ENCODE measurements around the gene ZPLD1.

Gene ZPLD1

GRCh38 chr3:102434715-102435114 lies at the start of gene ZPLD1:
ZPLD1 (plus strand) TSS chr3:102435015; CDS start chr3:102438488, 3,473 bp downstream.
- H3K4me1 ChIP-seq (ENCODE audit: insufficient read depth, low read length) = no peaks in the 10 kb centered on the region
- no peaks in the 10 kb centered on the region for H3K36me3 ChIP-seq (ENCODE audit: insufficient read depth, low read depth, low read length)

GRCh38 chr3:102390171-102390864 lies 44.5 kb upstream of the ZPLD1 start:
- Histone ChIP-seq H3K4me1 (ENCODE audit: insufficient read depth, low read length) (no peaks in the 10 kb centered on the region), H3K4me3 (ENCODE audit: low read length) (no peak overlapping the region), H3K9ac (ENCODE audit: low read depth, low read length) (no peak overlapping the region), H3K27me3 (ENCODE audit: insufficient read depth, low read length) (no peaks in the 10 kb centered on the region), H3K9me3 (ENCODE audit: insufficient read depth, low read depth, low read length) (no peaks in the 10 kb centered on the region), H3K27ac (ENCODE audit: low read length) (no peak overlapping the region), H3K36me3 (ENCODE audit: insufficient read depth, low read depth, low read length) (no peaks in the 10 kb centered on the region)

More at GRCh38 chr3:102434715-102435114, at the start of gene ZPLD1:
- Histone ChIP-seq H3K9ac (ENCODE audit: low read depth, low read length) (no peak within 1 kb of the TSS), H3K27ac (ENCODE audit: low read length) (no peak within 1 kb of the TSS), H3K4me3 (ENCODE audit: low read length) (no peak within 1 kb of the TSS), H3K9me3 (ENCODE audit: insufficient read depth, low read depth, low read length) (no peaks in the 10 kb centered on the region), H3K27me3 (ENCODE audit: insufficient read depth, low read length) (peaks cover 2% of the 10 kb centered on the region; the same call in 1 of the 2 replicates)

- Histone ChIP-seq H3K36me3 (ENCODE audit: insufficient read depth, low read depth, low read length) (no peaks in the 10 kb centered on the region), H3K27me3 (ENCODE audit: insufficient read depth, low read length) (no peaks in the 10 kb centered on the region), H3K27ac (ENCODE audit: low read length) (no peak overlapping the region), H3K9ac (ENCODE audit: low read depth, low read length) (no peak overlapping the region), H3K9me3 (ENCODE audit: insufficient read depth, low read depth, low read length) (no peaks in the 10 kb centered on the region), H3K4me1 (ENCODE audit: insufficient read depth, low read length) (no peaks in the 10 kb centered on the region), H3K4me3 (ENCODE audit: low read length) (no peak overlapping the region)
These were observed 43.9 kb upstream of the ZPLD1 start for GRCh38 chr3:102390916-102391315.

- H3K4me3 ChIP-seq (ENCODE audit: low read length) = no peak overlapping the region
- no peaks in the 10 kb centered on the region for H3K9me3 ChIP-seq (ENCODE audit: insufficient read depth, low read depth, low read length)
- H3K27me3 ChIP-seq (ENCODE audit: insufficient read depth, low read length) = no peaks in the 10 kb centered on the region
- H3K27ac ChIP-seq (ENCODE audit: low read length) = no peak overlapping the region
- no peak overlapping the region for H3K9ac ChIP-seq (ENCODE audit: low read depth, low read length)
- no peaks in the 10 kb centered on the region for H3K4me1 ChIP-seq (ENCODE audit: insufficient read depth, low read length)
- no peaks in the 10 kb centered on the region for H3K36me3 ChIP-seq (ENCODE audit: insufficient read depth, low read depth, low read length)
These were observed 43.3 kb upstream of the ZPLD1 start for GRCh38 chr3:102391491-102391890.

GRCh38 chr3:102394517-102394916 lies 40.3 kb upstream of the ZPLD1 start:
- no peaks in the 10 kb centered on the region for H3K4me1 ChIP-seq (ENCODE audit: insufficient read depth, low read length)
- no peak overlapping the region for H3K27ac ChIP-seq (ENCODE audit: low read length)
- H3K36me3 ChIP-seq (ENCODE audit: insufficient read depth, low read depth, low read length) = no peaks in the 10 kb centered on the region
- H3K4me3 ChIP-seq (ENCODE audit: low read length) = no peak overlapping the region
- H3K27me3 ChIP-seq (ENCODE audit: insufficient read depth, low read length) = no peaks in the 10 kb centered on the region
- H3K9me3 ChIP-seq (ENCODE audit: insufficient read depth, low read depth, low read length) = no peaks in the 10 kb centered on the region
- H3K9ac ChIP-seq (ENCODE audit: low read depth, low read length) = no peak overlapping the region

GRCh38 chr3:102398176-102398575 lies 36.6 kb upstream of the ZPLD1 start:
- no peaks in the 10 kb centered on the region for H3K27me3 ChIP-seq (ENCODE audit: insufficient read depth, low read length)
- no peak overlapping the region for H3K4me3 ChIP-seq (ENCODE audit: low read length)
- H3K9me3 ChIP-seq (ENCODE audit: insufficient read depth, low read depth, low read length) = no peaks in the 10 kb centered on the region
- H3K9ac ChIP-seq (ENCODE audit: low read depth, low read length) = no peak overlapping the region
- no peaks in the 10 kb centered on the region for H3K36me3 ChIP-seq (ENCODE audit: insufficient read depth, low read depth, low read length)
- H3K4me1 ChIP-seq (ENCODE audit: insufficient read depth, low read length) = peaks cover 3% of the 10 kb centered on the region; the same call in 1 of the 2 replicates
- H3K27ac ChIP-seq (ENCODE audit: low read length) = no peak overlapping the region

- Histone ChIP-seq H3K4me3 (ENCODE audit: low read length) (no peak overlapping the region), H3K27ac (ENCODE audit: low read length) (no peak overlapping the region), H3K9me3 (ENCODE audit: insufficient read depth, low read depth, low read length) (no peaks in the 10 kb centered on the region)
These were observed 36.1 kb upstream of the ZPLD1 start for GRCh38 chr3:102398666-102399065.

GRCh38 chr3:102400142-102400541 lies 34.7 kb upstream of the ZPLD1 start:
- H3K9me3 ChIP-seq (ENCODE audit: insufficient read depth, low read depth, low read length) = no peaks in the 10 kb centered on the region
- H3K36me3 ChIP-seq (ENCODE audit: insufficient read depth, low read depth, low read length) = no peaks in the 10 kb centered on the region
- H3K9ac ChIP-seq (ENCODE audit: low read depth, low read length) = no peak overlapping the region
- H3K27ac ChIP-seq (ENCODE audit: low read length) = no peak overlapping the region
- H3K27me3 ChIP-seq (ENCODE audit: insufficient read depth, low read length) = no peaks in the 10 kb centered on the region
- H3K4me3 ChIP-seq (ENCODE audit: low read length) = no peak overlapping the region
- H3K4me1 ChIP-seq (ENCODE audit: insufficient read depth, low read length) = peaks cover 3% of the 10 kb centered on the region; the same call in 1 of the 2 replicates

More at GRCh38 chr3:102398666-102399065, 36.1 kb upstream of the ZPLD1 start:
- no peak overlapping the region for H3K9ac ChIP-seq (ENCODE audit: low read depth, low read length)
- no peaks in the 10 kb centered on the region for H3K27me3 ChIP-seq (ENCODE audit: insufficient read depth, low read length)
- no peaks in the 10 kb centered on the region for H3K36me3 ChIP-seq (ENCODE audit: insufficient read depth, low read depth, low read length)
- H3K4me1 ChIP-seq (ENCODE audit: insufficient read depth, low read length) = peaks cover 3% of the 10 kb centered on the region; the same call in 1 of the 2 replicates

- Histone ChIP-seq H3K27ac (ENCODE audit: low read length) (no peak overlapping the region), H3K27me3 (ENCODE audit: insufficient read depth, low read length) (no peaks in the 10 kb centered on the region), H3K9me3 (ENCODE audit: insufficient read depth, low read depth, low read length) (no peaks in the 10 kb centered on the region), H3K36me3 (ENCODE audit: insufficient read depth, low read depth, low read length) (no peaks in the 10 kb centered on the region), H3K4me3 (ENCODE audit: low read length) (no peak overlapping the region), H3K4me1 (ENCODE audit: insufficient read depth, low read length) (peaks cover 3% of the 10 kb centered on the region; the same call in 1 of the 2 replicates), H3K9ac (ENCODE audit: low read depth, low read length) (no peak overlapping the region)
These were observed 34.0 kb upstream of the ZPLD1 start for GRCh38 chr3:102400766-102401165.

GRCh38 chr3:102410616-102411015 lies 24.2 kb upstream of the ZPLD1 start:
- no peaks in the 10 kb centered on the region for H3K36me3 ChIP-seq (ENCODE audit: insufficient read depth, low read depth, low read length)
- no peak overlapping the region for H3K9ac ChIP-seq (ENCODE audit: low read depth, low read length)
- H3K27me3 ChIP-seq (ENCODE audit: insufficient read depth, low read length) = no peaks in the 10 kb centered on the region
- no peaks in the 10 kb centered on the region for H3K4me1 ChIP-seq (ENCODE audit: insufficient read depth, low read length)
- H3K9me3 ChIP-seq (ENCODE audit: insufficient read depth, low read depth, low read length) = no peaks in the 10 kb centered on the region
- H3K4me3 ChIP-seq (ENCODE audit: low read length) = no peak overlapping the region
- no peak overlapping the region for H3K27ac ChIP-seq (ENCODE audit: low read length)

- H3K4me1 ChIP-seq (ENCODE audit: insufficient read depth, low read length) = no peaks in the 10 kb centered on the region
- no peaks in the 10 kb centered on the region for H3K36me3 ChIP-seq (ENCODE audit: insufficient read depth, low read depth, low read length)
- no peak overlapping the region for H3K27ac ChIP-seq (ENCODE audit: low read length)
- H3K4me3 ChIP-seq (ENCODE audit: low read length) = no peak overlapping the region
- H3K27me3 ChIP-seq (ENCODE audit: insufficient read depth, low read length) = no peaks in the 10 kb centered on the region
- H3K9me3 ChIP-seq (ENCODE audit: insufficient read depth, low read depth, low read length) = no peaks in the 10 kb centered on the region
- H3K9ac ChIP-seq (ENCODE audit: low read depth, low read length) = no peak overlapping the region
These were observed 19.3 kb upstream of the ZPLD1 start for GRCh38 chr3:102415553-102415952.

- Histone ChIP-seq H3K9me3 (ENCODE audit: insufficient read depth, low read depth, low read length) (no peaks in the 10 kb centered on the region), H3K27ac (ENCODE audit: low read length) (no peak overlapping the region), H3K9ac (ENCODE audit: low read depth, low read length) (no peak overlapping the region), H3K4me1 (ENCODE audit: insufficient read depth, low read length) (no peaks in the 10 kb centered on the region), H3K27me3 (ENCODE audit: insufficient read depth, low read length) (no peaks in the 10 kb centered on the region), H3K36me3 (ENCODE audit: insufficient read depth, low read depth, low read length) (no peaks in the 10 kb centered on the region), H3K4me3 (ENCODE audit: low read length) (no peak overlapping the region)
These were observed 15.0 kb upstream of the ZPLD1 start for GRCh38 chr3:102419786-102420185.

Data from iPS-20b (cell line).